H1 (cell line): ENCODE results near the gene MRPS10. TPM values are rescaled to one million over a fixed set of nuclear protein-coding genes. Genes with fewer than 3 reads are reported as not detected.

Experiments used
- BCL11A ChIP-seq, 2 experiments: IDR thresholded peaks; one replicate each; pipeline ENCODE4 v1.6.1; 2011; ENCODE audit warnings: low read depth in 2 of 2, low read length in 2 of 2, mild to moderate bottlenecking in 2 of 2
- BRCA1 ChIP-seq: IDR thresholded peaks from 2 replicates; pipeline ENCODE4 v1.6.1; 2012; ENCODE audit warnings: low read depth, low read length, improper control_type of control experiment
- CBX5 ChIP-seq: fragments of 300-800, 300-1000 bp; sonication (generic); IDR thresholded peaks from 2 replicates; pipeline ENCODE4 v1.7.1; 2016; ENCODE audit warnings: antibody characterized with exemption, low read length, low read depth
- EGR1 ChIP-seq: IDR thresholded peaks from 2 replicates; pipeline ENCODE4 v1.6.1; 2011; ENCODE audit warnings: low read depth, low read length, borderline replicate concordance
- EP300 ChIP-seq, 2 experiments: IDR thresholded peaks; 1 replicate in 1 of 2; 2 replicates in 1 of 2; pipeline ENCODE4 v1.6.1; 2011 to 2012; ENCODE audit warnings: low read depth in 2 of 2, low read length in 2 of 2, mild to moderate bottlenecking in 2 of 2, borderline replicate concordance in 1 of 2, inconsistent platforms in 1 of 2, moderate library complexity in 1 of 2
- GTF2F1 ChIP-seq: IDR thresholded peaks from 2 replicates; pipeline ENCODE4 v1.6.1; 2012; ENCODE audit warnings: low read depth, low read length, improper control_type of control experiment, borderline replicate concordance
- HDAC2 ChIP-seq, 2 experiments: fragments of 300-600 bp in 1 of 2; sonication (generic) in 1 of 2; IDR thresholded peaks; 2 replicates each; pipeline ENCODE4 v1.6.1; 2011 to 2012; ENCODE audit warnings: low read depth in 2 of 2, low read length in 2 of 2, mild to moderate bottlenecking in 2 of 2, moderate library complexity in 2 of 2, borderline replicate concordance in 1 of 2, inconsistent platforms in 1 of 2
- KDM1A ChIP-seq: fragments of 200-600, 300-600 bp; sonication (generic); IDR thresholded peaks from 2 replicates; pipeline ENCODE4 v1.7.1; 2016; ENCODE audit warnings: mild to moderate bottlenecking, low read length, borderline replicate concordance
- MAFK ChIP-seq: IDR thresholded peaks from 2 replicates; pipeline ENCODE4 v1.6.1; 2012; ENCODE audit warnings: low read depth, mild to moderate bottlenecking, improper control_type of control experiment, low read length
- PHF8 ChIP-seq: fragments of 200-600 bp; sonication (generic); conservative IDR thresholded peaks from 2 replicates; pipeline ENCODE4 v1.7.1; 2012; ENCODE audit warnings: low read depth, mild to moderate bottlenecking, inconsistent platforms, low read length, moderate library complexity
- RXRA ChIP-seq: IDR thresholded peaks from 2 replicates; pipeline ENCODE4 v1.6.1; 2011; ENCODE audit warnings: low read depth, mild to moderate bottlenecking, low read length, moderate library complexity; ENCODE audit not compliant: insufficient read depth
- SP4 ChIP-seq: IDR thresholded peaks from 2 replicates; pipeline ENCODE4 v1.6.1; 2012; ENCODE audit warnings: low read length, inconsistent platforms
- SUZ12 ChIP-seq: fragments of 200-600 bp; sonication (generic); IDR thresholded peaks from 2 replicates; pipeline ENCODE4 v1.6.1; 2012; ENCODE audit warnings: mild to moderate bottlenecking, inconsistent platforms, low read length, moderate library complexity, mixed read lengths
- TAF1 ChIP-seq: IDR thresholded peaks from 2 replicates; pipeline ENCODE4 v1.6.1; 2011; ENCODE audit warnings: mild to moderate bottlenecking, low read depth, low read length
- TEAD4 ChIP-seq: IDR thresholded peaks from 2 replicates; pipeline ENCODE4 v1.6.1; 2012; ENCODE audit warnings: low read depth, low read length, inconsistent platforms, mixed read lengths
- polyA plus RNA-seq, 7 experiments: library from polyadenylated mRNA; depleted of rRNA in 3 of 7; stranded (reverse) in 5 of 7; unstranded in 2 of 7; fragments of >200 nt in 5 of 7; fragments of 200-250 nt in 2 of 7; gene quantifications; 1 replicate in 5 of 7; 2 replicates in 1 of 7; 4 replicates in 1 of 7; pipeline versions ENCODE4 v1.2.1 to v1.2.3, GENCODE V29; 2011 to 2013; ENCODE audit warnings: missing spikeins in 2 of 7, mixed read lengths in 2 of 7
- total RNA-seq: library from RNA; stranded (reverse); fragmentation: NEBNext Ultra II Directional; extraction: Animal tissue kit (Norgen Biotek cat#: 25700); gene quantifications from 2 replicates; pipeline ENCODE4 v1.2.1, GENCODE V29; 2021
- TF ChIP-seq, protein P1 (sequence below): IDR thresholded peaks from 2 replicates; pipeline ENCODE4 v1.6.1; 2012; ENCODE audit warnings: low read length, inconsistent platforms
- TF ChIP-seq, protein P2 (sequence below): IDR thresholded peaks from 2 replicates; pipeline ENCODE4 v1.6.1; 2012; ENCODE audit warnings: inconsistent platforms
- TF ChIP-seq, protein P3 (sequence below), 3 experiments: IDR thresholded peaks; 1 replicate in 2 of 3; 2 replicates in 1 of 3; pipeline versions ENCODE4 v1.5.1 to v1.6.1; 2011; ENCODE audit warnings: low read length in 3 of 3, mild to moderate bottlenecking in 3 of 3, inconsistent platforms in 2 of 3, low read depth in 1 of 3, moderate library complexity in 1 of 3; ENCODE audit not compliant: insufficient read depth in 1 of 3; ENCODE audit errors: control extremely low read depth in 1 of 3

MRPS10 gene
- total and polyA plus RNA-seq, 2 of the 8 experiments (the other 6 are each of a cell fraction or from before 2014, with no cell fraction given): 20.5 to 33.6 TPM

DNA sequence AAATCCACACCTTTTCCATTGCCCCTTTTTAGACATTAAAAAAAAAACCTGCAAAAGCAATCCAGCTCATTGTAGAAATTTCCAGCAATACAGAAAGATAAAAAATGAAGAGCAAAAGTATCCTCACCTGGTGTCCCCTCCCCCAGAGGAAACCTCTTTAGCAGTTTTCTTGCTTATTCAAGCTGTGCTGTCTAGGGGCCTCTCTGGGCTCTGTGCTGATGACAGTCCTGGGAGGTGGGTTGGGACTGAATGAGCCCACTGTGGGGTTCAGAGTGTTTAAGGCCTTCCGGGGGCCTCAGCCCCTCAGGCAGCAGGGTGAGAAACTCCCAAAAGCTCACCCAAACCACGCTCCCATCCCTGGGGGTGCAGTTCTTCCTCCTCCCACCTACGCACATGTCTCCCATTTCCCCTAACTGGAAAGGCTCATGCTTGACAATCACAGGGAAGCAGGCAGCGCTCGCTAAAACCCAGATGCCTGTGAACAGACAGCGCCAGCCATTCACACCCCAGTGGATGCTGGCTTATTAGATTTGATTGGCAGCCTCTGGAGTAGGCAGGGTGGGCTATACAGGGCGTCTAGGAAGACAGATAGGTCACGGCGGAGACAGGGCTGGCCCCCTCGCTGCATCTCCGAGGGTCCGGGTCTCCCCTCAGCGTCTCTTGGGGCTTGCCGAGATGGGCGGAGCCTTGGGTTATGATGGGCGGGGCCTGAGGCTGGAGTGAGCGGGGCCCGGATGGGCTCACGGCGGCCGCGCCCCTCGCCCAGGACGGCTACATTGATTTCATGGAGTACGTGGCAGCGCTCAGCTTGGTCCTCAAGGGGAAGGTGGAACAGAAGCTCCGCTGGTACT, 39.9 kb downstream of the MRPS10 start (continued):
- TF ChIP-seq, protein P1, sequence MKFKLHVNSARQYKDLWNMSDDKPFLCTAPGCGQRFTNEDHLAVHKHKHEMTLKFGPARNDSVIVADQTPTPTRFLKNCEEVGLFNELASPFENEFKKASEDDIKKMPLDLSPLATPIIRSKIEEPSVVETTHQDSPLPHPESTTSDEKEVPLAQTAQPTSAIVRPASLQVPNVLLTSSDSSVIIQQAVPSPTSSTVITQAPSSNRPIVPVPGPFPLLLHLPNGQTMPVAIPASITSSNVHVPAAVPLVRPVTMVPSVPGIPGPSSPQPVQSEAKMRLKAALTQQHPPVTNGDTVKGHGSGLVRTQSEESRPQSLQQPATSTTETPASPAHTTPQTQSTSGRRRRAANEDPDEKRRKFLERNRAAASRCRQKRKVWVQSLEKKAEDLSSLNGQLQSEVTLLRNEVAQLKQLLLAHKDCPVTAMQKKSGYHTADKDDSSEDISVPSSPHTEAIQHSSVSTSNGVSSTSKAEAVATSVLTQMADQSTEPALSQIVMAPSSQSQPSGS: no peak
- TF ChIP-seq RXRA (no peak), BRCA1 (no peak), PHF8 (0 out of 2 replicates have a peak, but pooled peaks have one; percentile 2), SUZ12 (no peak), MAFK (no peak), TEAD4 (no peak), EP300 (IDR thresholded peaks at IDR 0.05; ENCODE audit: borderline replicate concordance in 1 of 2, low read depth in 2 of 2, low read length in 2 of 2) (no peak), GTF2F1 (no peak), KDM1A (no peak; the same call in 1 of the 2 replicates), SP4 (no peak), HDAC2 (IDR thresholded peaks at IDR 0.05; ENCODE audit: borderline replicate concordance in 1 of 2, low read depth in 2 of 2, low read length in 2 of 2) (no peak), BCL11A (IDR thresholded peaks at IDR 0.05; ENCODE audit: low read depth in 2 of 2, low read length in 2 of 2) (no peak), CBX5 (no peak), EGR1 (no peak), TAF1 (0 out of 2 replicates have a peak, but pooled peaks have one; percentile 31)
- TF ChIP-seq, protein P2, sequence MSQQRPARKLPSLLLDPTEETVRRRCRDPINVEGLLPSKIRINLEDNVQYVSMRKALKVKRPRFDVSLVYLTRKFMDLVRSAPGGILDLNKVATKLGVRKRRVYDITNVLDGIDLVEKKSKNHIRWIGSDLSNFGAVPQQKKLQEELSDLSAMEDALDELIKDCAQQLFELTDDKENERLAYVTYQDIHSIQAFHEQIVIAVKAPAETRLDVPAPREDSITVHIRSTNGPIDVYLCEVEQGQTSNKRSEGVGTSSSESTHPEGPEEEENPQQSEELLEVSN: no peak
- TF ChIP-seq, protein P3, sequence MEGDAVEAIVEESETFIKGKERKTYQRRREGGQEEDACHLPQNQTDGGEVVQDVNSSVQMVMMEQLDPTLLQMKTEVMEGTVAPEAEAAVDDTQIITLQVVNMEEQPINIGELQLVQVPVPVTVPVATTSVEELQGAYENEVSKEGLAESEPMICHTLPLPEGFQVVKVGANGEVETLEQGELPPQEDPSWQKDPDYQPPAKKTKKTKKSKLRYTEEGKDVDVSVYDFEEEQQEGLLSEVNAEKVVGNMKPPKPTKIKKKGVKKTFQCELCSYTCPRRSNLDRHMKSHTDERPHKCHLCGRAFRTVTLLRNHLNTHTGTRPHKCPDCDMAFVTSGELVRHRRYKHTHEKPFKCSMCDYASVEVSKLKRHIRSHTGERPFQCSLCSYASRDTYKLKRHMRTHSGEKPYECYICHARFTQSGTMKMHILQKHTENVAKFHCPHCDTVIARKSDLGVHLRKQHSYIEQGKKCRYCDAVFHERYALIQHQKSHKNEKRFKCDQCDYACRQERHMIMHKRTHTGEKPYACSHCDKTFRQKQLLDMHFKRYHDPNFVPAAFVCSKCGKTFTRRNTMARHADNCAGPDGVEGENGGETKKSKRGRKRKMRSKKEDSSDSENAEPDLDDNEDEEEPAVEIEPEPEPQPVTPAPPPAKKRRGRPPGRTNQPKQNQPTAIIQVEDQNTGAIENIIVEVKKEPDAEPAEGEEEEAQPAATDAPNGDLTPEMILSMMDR (IDR thresholded peaks at IDR 0.05; ENCODE audit: control extremely low read depth in 1 of 3, insufficient read depth in 1 of 3, low read depth in 1 of 3, low read length in 3 of 3): no peak
